Ishikawa (cell line): ENCODE measurements around the gene MALRD1.

Experiments used
- CEBPB ChIP-seq: IDR thresholded peaks from 2 replicates; pipeline ENCODE4 v1.6.1; 2012
- CREB1 ChIP-seq: IDR thresholded peaks from 2 replicates; pipeline ENCODE4 v1.6.1; 2012; ENCODE audit warnings: low read depth
- EGR1 ChIP-seq: IDR thresholded peaks from 2 replicates; pipeline ENCODE4 v1.6.1; 2012
- EP300 ChIP-seq: IDR thresholded peaks from 2 replicates; pipeline ENCODE4 v1.6.1; 2012; ENCODE audit warnings: borderline replicate concordance
- FOXM1 ChIP-seq: IDR thresholded peaks from 2 replicates; pipeline ENCODE4 v1.6.1; 2012; ENCODE audit warnings: low read depth, borderline replicate concordance
- MAX ChIP-seq: IDR thresholded peaks from 2 replicates; pipeline ENCODE4 v1.6.1; 2012
- NFIC ChIP-seq: IDR thresholded peaks from 2 replicates; pipeline ENCODE4 v1.6.1; 2012
- RAD21 ChIP-seq: IDR thresholded peaks from 2 replicates; pipeline ENCODE4 v1.6.1; 2012; ENCODE audit warnings: low read depth
- REST ChIP-seq: IDR thresholded peaks from 2 replicates; pipeline ENCODE4 v1.6.1; 2012; ENCODE audit warnings: low read depth, mild to moderate bottlenecking
- TAF1 ChIP-seq: IDR thresholded peaks from 2 replicates; pipeline ENCODE4 v1.6.1; 2012; ENCODE audit warnings: low read depth, mild to moderate bottlenecking
- TCF12 ChIP-seq: IDR thresholded peaks from 2 replicates; pipeline ENCODE4 v1.6.1; 2012; ENCODE audit warnings: low read depth
- TEAD4 ChIP-seq: IDR thresholded peaks from 2 replicates; pipeline ENCODE4 v1.6.1; 2012
- USF1 ChIP-seq: IDR thresholded peaks from 2 replicates; pipeline ENCODE4 v1.6.1; 2012
- YY1 ChIP-seq: IDR thresholded peaks from 2 replicates; pipeline ENCODE4 v1.6.1; 2012; ENCODE audit warnings: low read depth
- ZBTB7A ChIP-seq: IDR thresholded peaks from 2 replicates; pipeline ENCODE4 v1.6.1; 2012; ENCODE audit warnings: low read depth

MALRD1 gene

GRCh38 chr10:19656420-19657042, 607.9 kb downstream of the MALRD1 start:
- no peak for TF ChIP-seq ZBTB7A
- no peak for TF ChIP-seq CEBPB
- no peak for TF ChIP-seq CREB1
- TF ChIP-seq YY1 = no peak
- TF ChIP-seq FOXM1 = no peak
- no peak for TF ChIP-seq EP300
- TF ChIP-seq USF1 = no peak
- no peak for TF ChIP-seq EGR1
- TF ChIP-seq REST = no peak
- TF ChIP-seq TCF12 = no peak
- no peak for TF ChIP-seq TAF1
- no peak for TF ChIP-seq NFIC
- no peak for TF ChIP-seq RAD21
- no peak for TF ChIP-seq MAX
- TF ChIP-seq TEAD4 = no peak

- TF ChIP-seq FOXM1 = no peak
- no peak for TF ChIP-seq RAD21
- TF ChIP-seq CREB1 = no peak
- TF ChIP-seq TEAD4 = no peak
- no peak for TF ChIP-seq ZBTB7A
- no peak for TF ChIP-seq YY1
- TF ChIP-seq CEBPB = no peak
- no peak for TF ChIP-seq EP300
- no peak for TF ChIP-seq TCF12
- TF ChIP-seq TAF1 = no peak
- TF ChIP-seq EGR1 = no peak
- no peak for TF ChIP-seq USF1
Observed at GRCh38 chr10:19658131-19658530, 609.5 kb downstream of the MALRD1 start.

- TF ChIP-seq CEBPB = no peak
- TF ChIP-seq TAF1 = no peak
- no peak for TF ChIP-seq TCF12
- no peak for TF ChIP-seq EP300
- no peak for TF ChIP-seq CREB1
- no peak for TF ChIP-seq RAD21
- no peak for TF ChIP-seq YY1
- TF ChIP-seq ZBTB7A = no peak
- TF ChIP-seq EGR1 = no peak
- TF ChIP-seq MAX = no peak
- no peak for TF ChIP-seq TEAD4
- no peak for TF ChIP-seq USF1
- no peak for TF ChIP-seq NFIC
- no peak for TF ChIP-seq FOXM1
- no peak for TF ChIP-seq REST
Observed at GRCh38 chr10:19658622-19659233, 610.1 kb downstream of the MALRD1 start.

GRCh38 chr10:19659920-19660655, 611.5 kb downstream of the MALRD1 start:
- no peak for TF ChIP-seq CEBPB
- TF ChIP-seq USF1 = no peak
- TF ChIP-seq YY1 = no peak
- TF ChIP-seq TAF1 = no peak
- no peak for TF ChIP-seq NFIC
- TF ChIP-seq EP300 = no peak
- TF ChIP-seq TEAD4 = no peak
- TF ChIP-seq ZBTB7A = no peak
- TF ChIP-seq RAD21 = no peak
- no peak for TF ChIP-seq REST
- no peak for TF ChIP-seq EGR1
- no peak for TF ChIP-seq TCF12
- no peak for TF ChIP-seq MAX
- TF ChIP-seq CREB1 = no peak
- no peak for TF ChIP-seq FOXM1
